Trophoblast cell (in vitro differentiated cells and primary cell): ENCODE results near the gene CD44.

Experiments
- DNase-seq, 2 donors: peaks; one replicate each; pipeline ENCODE4 v3.0.0-alpha.2; 2016
- H2AFZ ChIP-seq: 2 replicates; pipeline ENCODE4 v1.6.1; 2013; ENCODE audit warnings: low read length, moderate library complexity, mild to moderate bottlenecking; ENCODE audit not compliant: insufficient read depth, poor library complexity
- H2AK5ac ChIP-seq: 2 replicates; pipeline ENCODE4 v1.6.1; 2013; ENCODE audit warnings: mild to moderate bottlenecking, low read length
- H2BK120ac ChIP-seq: 2 replicates; pipeline ENCODE4 v1.6.1; 2013; ENCODE audit warnings: low read length, mild to moderate bottlenecking, moderate library complexity; ENCODE audit not compliant: insufficient read depth, poor library complexity
- H2BK12ac ChIP-seq: 2 replicates; pipeline ENCODE4 v1.6.1; 2013; ENCODE audit warnings: mild to moderate bottlenecking, low read length, moderate library complexity
- H2BK5ac ChIP-seq: 2 replicates; pipeline ENCODE4 v1.6.1; 2013; ENCODE audit warnings: low read length, low read depth, moderate library complexity, mild to moderate bottlenecking; ENCODE audit not compliant: poor library complexity
- H3K14ac ChIP-seq: 2 replicates; pipeline ENCODE4 v1.6.1; 2013; ENCODE audit warnings: mild to moderate bottlenecking, low read length
- H3K18ac ChIP-seq: 2 replicates; pipeline ENCODE4 v1.6.1; 2013; ENCODE audit warnings: mild to moderate bottlenecking, low read length
- H3K23ac ChIP-seq: 2 replicates; pipeline ENCODE4 v1.6.1; 2013; ENCODE audit warnings: low read length
- H3K27ac ChIP-seq: 2 replicates; pipeline ENCODE4 v1.5.1; 2013; ENCODE audit warnings: low read depth, mild to moderate bottlenecking, inconsistent platforms, low read length, moderate library complexity
- H3K27me3 ChIP-seq: 2 replicates; pipeline ENCODE4 v1.6.1; 2013; ENCODE audit warnings: inconsistent platforms, mild to moderate bottlenecking, low read length, moderate library complexity; ENCODE audit not compliant: insufficient read depth
- H3K36me3 ChIP-seq, 2 experiments: 1 replicate in 1 of 2; 2 replicates in 1 of 2; pipeline ENCODE4 v1.6.1; 2013; ENCODE audit warnings: low read length in 2 of 2, mild to moderate bottlenecking in 2 of 2, moderate library complexity in 1 of 2; ENCODE audit not compliant: insufficient read depth in 2 of 2, control insufficient read depth in 1 of 2
- H3K4ac ChIP-seq: 2 replicates; pipeline ENCODE4 v1.6.1; 2013; ENCODE audit warnings: low read depth, mild to moderate bottlenecking, low read length, moderate library complexity
- H3K4me1 ChIP-seq, 2 experiments: 1 replicate in 1 of 2; 2 replicates in 1 of 2; pipeline ENCODE4 v1.6.1; 2013; ENCODE audit warnings: low read length in 2 of 2, mild to moderate bottlenecking in 2 of 2, moderate library complexity in 1 of 2; ENCODE audit not compliant: insufficient read depth in 2 of 2, control insufficient read depth in 1 of 2
- H3K4me2 ChIP-seq: 2 replicates; pipeline ENCODE4 v1.6.1; 2013; ENCODE audit warnings: inconsistent platforms, mild to moderate bottlenecking, low read length, moderate library complexity
- H3K4me3 ChIP-seq: 2 replicates; pipeline ENCODE4 v1.5.1; 2013; ENCODE audit warnings: mild to moderate bottlenecking, low read depth, low read length, inconsistent platforms
- H3K79me1 ChIP-seq: one replicate; pipeline ENCODE4 v1.6.1; 2013; ENCODE audit warnings: low read length
- H3K79me2 ChIP-seq: 2 replicates; pipeline ENCODE4 v1.6.1; 2013; ENCODE audit warnings: low read length, mild to moderate bottlenecking; ENCODE audit not compliant: control insufficient read depth, insufficient read depth, poor library complexity
- H3K9ac ChIP-seq: 2 replicates; pipeline ENCODE4 v1.6.1; 2013; ENCODE audit warnings: mild to moderate bottlenecking, low read length
- H3K9me3 ChIP-seq: 2 replicates; pipeline ENCODE4 v1.6.1; 2013; ENCODE audit warnings: low read depth, mild to moderate bottlenecking, control low read depth, inconsistent platforms, low read length; ENCODE audit not compliant: insufficient read depth
- H4K12ac ChIP-seq: 2 replicates; pipeline ENCODE4 v1.6.1; 2013; ENCODE audit warnings: low read depth, mild to moderate bottlenecking, low read length, moderate library complexity
- H4K8ac ChIP-seq: 2 replicates; pipeline ENCODE4 v1.6.1; 2013; ENCODE audit warnings: low read depth, mild to moderate bottlenecking, low read length, moderate library complexity
- H4K91ac ChIP-seq: one replicate; pipeline ENCODE4 v1.6.1; 2013; ENCODE audit warnings: low read depth, mild to moderate bottlenecking, low read length, moderate library complexity
- WGBS: extraction: QIAGEN DNeasy Blood & Tissue Kit; methylation state at CpG from one replicate; pipeline ENCODE4 v1.1.7; 2013; ENCODE audit warnings: missing lambda C conversion rate; ENCODE audit not compliant: insufficient read length, insufficient coverage; ENCODE audit errors: extremely low coverage; 5-methylcytosine and 5-hydroxymethylcytosine counted together

The CD44 gene

GRCh38 chr11:35192347-35192746 is 53.4 kb downstream of the CD44 start:
- Histone ChIP-seq H3K23ac (no peak overlapping the region), H3K9ac (no peak overlapping the region), H3K27ac (no peak overlapping the region), H2BK5ac (no peak overlapping the region), H3K4me3 (no peak overlapping the region), H4K8ac (no peak overlapping the region), H3K27me3 (no peaks in the 10 kb centered on the region), H2BK120ac (no peak overlapping the region), H2AK5ac (no peak overlapping the region), H3K79me2 (no peaks in the 10 kb centered on the region), H2BK12ac (no peak overlapping the region), H3K79me1 (no peaks in the 10 kb centered on the region), H3K4me1 (peaks cover 5% of the 10 kb centered on the region in 2 experiments), H3K4ac (no peak overlapping the region), H4K12ac (no peak overlapping the region), H3K9me3 (no peaks in the 10 kb centered on the region), H3K36me3 (no peaks in the 10 kb centered on the region), H2AFZ (no peak overlapping the region), H4K91ac (no peak overlapping the region), H3K18ac (no peak overlapping the region), H3K4me2 (no peak overlapping the region), H3K14ac (no peak overlapping the region)
- no CpG with 5 or more reads among the region's 3 CpGs for WGBS
- peak in 1 of 2 donors; percentile 37 for DNase-seq

DNA sequence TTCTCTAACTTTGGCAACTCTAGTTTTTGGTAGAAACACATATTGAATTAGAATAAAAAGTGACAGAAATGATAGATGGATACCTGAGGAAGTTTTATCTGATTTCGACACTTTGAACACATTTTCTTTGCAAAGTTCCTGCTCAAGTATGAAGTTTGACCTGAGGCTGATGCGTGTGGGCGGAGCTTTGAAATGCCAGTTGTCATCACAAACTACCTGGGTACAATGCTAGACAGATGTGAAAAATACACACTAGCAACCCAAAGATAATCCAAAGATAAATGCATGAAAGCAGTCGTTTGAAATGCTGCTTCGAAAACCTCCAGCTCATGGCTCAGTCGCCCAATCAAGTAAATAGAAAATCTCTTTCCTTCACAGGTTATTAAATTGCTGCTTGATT is 54.8 kb downstream of the CD44 start:
- no peak for DNase-seq
- no peak overlapping the region for H4K8ac ChIP-seq
- H3K4me1 ChIP-seq = peaks cover 5% of the 10 kb centered on the region in 2 experiments
- H3K4me2 ChIP-seq = no peak overlapping the region
- no peak overlapping the region for H2BK5ac ChIP-seq
- no peak overlapping the region for H3K4ac ChIP-seq
- no peak overlapping the region for H4K91ac ChIP-seq
- no peak overlapping the region for H3K18ac ChIP-seq
- no peak overlapping the region for H3K14ac ChIP-seq
- no peaks in the 10 kb centered on the region for H3K27me3 ChIP-seq
- no peak overlapping the region for H2AFZ ChIP-seq
- H2BK120ac ChIP-seq = no peak overlapping the region
- no peak overlapping the region for H4K12ac ChIP-seq
- no peak overlapping the region for H3K4me3 ChIP-seq
- H3K27ac ChIP-seq = no peak overlapping the region
- WGBS = no CpG with 5 or more reads among the region's 6 CpGs
- no peak overlapping the region for H3K23ac ChIP-seq
- no peak overlapping the region for H2BK12ac ChIP-seq
- H3K36me3 ChIP-seq = no peaks in the 10 kb centered on the region
- H3K79me2 ChIP-seq = no peaks in the 10 kb centered on the region
- no peak overlapping the region for H2AK5ac ChIP-seq
- H3K79me1 ChIP-seq = no peaks in the 10 kb centered on the region
- H3K9ac ChIP-seq = no peak overlapping the region
- H3K9me3 ChIP-seq = no peaks in the 10 kb centered on the region

DNA sequence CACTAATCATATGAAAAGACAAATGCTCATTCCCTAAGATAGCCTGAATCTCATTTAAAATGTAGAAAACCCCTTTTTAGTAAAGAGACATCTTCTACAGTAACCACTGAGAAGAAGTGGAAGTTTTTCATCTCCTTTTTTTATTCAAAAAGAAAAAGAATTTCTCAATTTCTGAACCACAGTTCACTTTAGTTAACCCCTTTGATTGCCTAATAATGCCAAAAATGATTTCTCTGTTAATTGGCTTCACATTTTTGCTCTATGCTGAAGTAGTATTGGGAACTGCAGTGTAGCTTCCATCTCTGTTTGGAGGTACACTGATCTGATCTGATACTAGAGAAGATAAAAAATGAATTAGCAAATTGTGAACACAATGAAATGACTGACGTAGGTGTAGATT is 58.3 kb downstream of the CD44 start:
- no peak overlapping the region for H4K8ac ChIP-seq
- no peak overlapping the region for H2BK120ac ChIP-seq
- H4K12ac ChIP-seq = no peak overlapping the region
- H3K4ac ChIP-seq = no peak overlapping the region
- no peak overlapping the region for H3K18ac ChIP-seq
- no peak for DNase-seq
- H3K79me1 ChIP-seq = no peaks in the 10 kb centered on the region
- H3K4me3 ChIP-seq = no peak overlapping the region
- no peak overlapping the region for H3K4me2 ChIP-seq
- H3K27me3 ChIP-seq = no peaks in the 10 kb centered on the region
- H3K27ac ChIP-seq = no peak overlapping the region
- no peak overlapping the region for H3K23ac ChIP-seq
- H3K79me2 ChIP-seq = no peaks in the 10 kb centered on the region
- no peaks in the 10 kb centered on the region for H3K36me3 ChIP-seq
- H3K9me3 ChIP-seq = no peaks in the 10 kb centered on the region
- H4K91ac ChIP-seq = no peak overlapping the region
- no peak overlapping the region for H2BK12ac ChIP-seq
- H3K4me1 ChIP-seq = peaks cover 2 to 3% of the 10 kb centered on the region in 2 experiments
- no CpG with 5 or more reads among the region's 1 CpG for WGBS
- no peak overlapping the region for H2AK5ac ChIP-seq
- no peak overlapping the region for H3K14ac ChIP-seq
- H2AFZ ChIP-seq = no peak overlapping the region
- H3K9ac ChIP-seq = no peak overlapping the region
- no peak overlapping the region for H2BK5ac ChIP-seq

DNA sequence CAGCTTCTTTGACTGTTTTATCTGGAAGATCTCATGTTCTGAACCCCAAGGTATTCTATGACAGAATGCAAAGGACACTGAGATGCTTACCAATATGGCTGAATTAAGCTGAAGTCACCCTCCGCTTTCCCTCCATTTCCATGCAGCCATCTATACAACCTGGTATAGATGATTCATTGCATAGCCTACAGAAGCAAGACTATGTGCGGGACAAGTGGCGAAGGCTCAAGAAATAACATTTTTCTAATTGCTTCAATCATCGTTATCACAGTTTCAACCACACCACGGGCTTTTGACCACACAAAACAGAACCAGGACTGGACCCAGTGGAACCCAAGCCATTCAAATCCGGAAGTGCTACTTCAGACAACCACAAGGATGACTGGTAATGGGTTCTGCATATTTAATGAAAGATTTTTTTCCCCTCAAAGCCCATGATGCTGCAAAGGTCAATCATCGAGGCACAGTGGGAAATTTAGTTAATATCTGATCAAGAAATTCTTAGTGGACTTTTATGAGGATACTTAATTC is 61.9 kb downstream of the CD44 start:
- Histone ChIP-seq H2AK5ac (no peak overlapping the region), H4K91ac (no peak overlapping the region), H3K4me1 (no peaks in the 10 kb centered on the region), H2BK120ac (no peak overlapping the region), H3K18ac (no peak overlapping the region), H3K23ac (no peak overlapping the region), H3K36me3 (no peaks in the 10 kb centered on the region), H3K9me3 (no peaks in the 10 kb centered on the region), H3K79me1 (no peaks in the 10 kb centered on the region), H3K4me2 (no peak overlapping the region), H3K27me3 (no peaks in the 10 kb centered on the region), H3K14ac (no peak overlapping the region), H2BK12ac (no peak overlapping the region), H2AFZ (no peak overlapping the region), H3K4ac (no peak overlapping the region), H4K8ac (no peak overlapping the region), H2BK5ac (no peak overlapping the region), H4K12ac (no peak overlapping the region), H3K79me2 (no peaks in the 10 kb centered on the region), H3K9ac (no peak overlapping the region), H3K4me3 (no peak overlapping the region), H3K27ac (no peak overlapping the region)
- WGBS = no CpG with 5 or more reads among the region's 7 CpGs
- DNase-seq = no peak
